NCI-H226 (cell line): ENCODE results near the gene CFAP77.

ENCODE experiments used
- DNase-seq: peaks from one replicate; pipeline ENCODE4 v3.0.0-alpha.2; 2015

Gene CFAP77

DNA sequence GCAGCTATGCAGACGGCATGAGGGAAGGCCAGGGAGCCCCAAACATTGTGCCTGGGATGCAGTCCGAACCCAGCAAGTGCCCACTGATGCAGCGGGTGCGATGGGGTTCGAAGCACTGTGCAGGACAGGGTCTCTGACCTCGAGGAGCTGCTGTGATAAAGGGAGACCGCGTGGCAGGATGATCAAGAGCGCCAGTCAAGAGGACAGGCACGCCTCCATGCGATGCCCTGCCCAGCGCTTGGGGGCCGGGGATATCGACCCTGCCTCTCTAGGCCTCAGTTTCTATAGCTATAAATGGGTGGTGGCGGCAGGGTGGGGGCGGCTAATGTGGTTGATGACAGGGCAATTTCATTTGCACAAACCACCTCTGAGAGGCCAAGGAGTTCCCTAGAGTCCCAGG, 87.7 kb downstream of the CFAP77 start:
- no peak for DNase-seq

DNA sequence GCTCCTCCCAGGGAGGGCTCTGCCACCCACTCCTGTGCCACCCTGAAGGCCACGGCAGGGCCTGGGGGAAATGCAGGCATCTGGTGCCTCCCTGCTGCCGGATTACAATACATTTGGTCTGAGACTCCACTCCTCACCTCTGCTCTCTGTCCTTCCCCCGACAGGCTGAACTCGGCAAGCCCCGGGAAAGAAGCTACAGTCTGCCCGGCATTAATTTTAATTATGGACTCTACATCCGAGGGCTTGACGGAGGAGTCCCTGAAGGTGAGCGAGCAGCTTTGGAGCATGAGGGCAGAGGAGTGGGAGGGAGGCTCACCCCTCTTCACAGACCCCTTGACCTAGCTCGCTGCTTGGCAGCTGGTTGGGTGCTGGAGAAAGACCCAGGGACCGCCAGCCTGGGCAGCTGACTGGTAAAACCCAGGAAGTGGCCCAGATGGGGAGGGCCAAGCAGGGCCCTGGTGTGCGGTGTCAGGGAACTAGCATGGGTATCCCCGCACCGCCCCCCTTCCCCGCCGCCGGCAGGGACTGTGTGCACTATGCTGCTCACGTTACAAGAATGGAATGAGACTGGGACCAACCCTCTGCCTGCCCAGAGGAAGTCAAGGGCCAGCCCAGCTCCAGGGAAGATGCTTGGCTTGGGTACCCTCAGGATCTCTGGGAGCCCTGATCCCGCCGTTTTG, 88.7 kb downstream of the CFAP77 start:
- no peak for DNase-seq

DNA sequence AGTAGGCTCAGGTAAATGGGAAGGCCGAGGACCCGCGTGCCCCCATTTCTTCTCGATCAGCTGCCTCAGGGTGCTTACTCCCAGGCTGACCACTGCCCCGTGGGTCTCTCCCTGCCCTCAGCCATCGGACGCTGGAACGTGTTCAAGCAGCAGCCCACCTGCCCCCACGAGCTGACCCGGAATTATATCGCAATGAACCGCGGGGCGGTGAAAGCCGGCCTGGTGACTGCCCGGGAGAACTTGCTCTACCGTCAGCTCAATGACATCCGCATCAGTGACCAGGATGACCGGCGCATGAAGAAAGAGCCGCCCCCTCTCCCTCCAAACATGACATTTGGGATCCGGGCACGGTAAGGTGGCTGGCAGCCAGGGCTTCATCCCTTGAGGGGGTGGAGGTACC, 89.2 kb downstream of the CFAP77 start:
- no peak for DNase-seq

DNA sequence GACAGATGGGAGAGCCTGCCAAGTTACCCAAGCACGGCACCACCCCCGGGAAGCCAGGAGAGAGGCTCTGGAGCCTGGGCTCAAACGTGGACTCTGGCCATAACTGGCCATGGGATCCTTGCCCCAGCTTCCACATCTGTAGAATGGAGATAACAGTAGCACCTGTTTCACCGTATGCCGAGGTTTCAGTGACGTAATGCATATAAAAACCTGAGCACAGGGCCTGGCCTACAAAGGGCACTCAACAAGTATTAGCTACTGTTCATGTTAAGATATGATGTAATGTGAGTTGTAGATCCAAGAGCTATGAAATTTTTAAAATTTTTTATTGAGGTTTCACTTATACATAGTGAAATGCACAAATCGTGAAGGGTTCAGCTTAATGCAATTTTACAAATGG, 90.2 kb downstream of the CFAP77 start:
- DNase-seq = no peak

DNA sequence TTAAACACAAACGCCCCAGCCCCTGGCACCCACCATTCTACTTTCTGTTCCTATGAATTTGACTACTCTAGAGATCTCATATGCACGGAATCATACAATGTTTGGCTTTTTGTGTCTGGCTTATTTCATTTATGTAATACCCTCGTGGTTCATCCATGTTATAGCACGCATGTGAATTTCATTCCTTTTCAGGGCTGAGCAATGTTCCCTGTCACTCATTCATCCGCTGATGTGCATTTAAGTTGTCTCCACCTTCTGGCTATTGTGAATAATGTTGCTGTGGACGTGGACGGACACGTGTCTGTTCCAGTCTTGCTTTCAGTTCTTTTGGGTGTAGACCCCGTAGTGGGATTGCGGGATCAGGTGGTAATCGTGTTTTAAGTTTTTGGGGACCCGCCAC, 92.5 kb downstream of the CFAP77 start:
- DNase-seq = no peak

DNA sequence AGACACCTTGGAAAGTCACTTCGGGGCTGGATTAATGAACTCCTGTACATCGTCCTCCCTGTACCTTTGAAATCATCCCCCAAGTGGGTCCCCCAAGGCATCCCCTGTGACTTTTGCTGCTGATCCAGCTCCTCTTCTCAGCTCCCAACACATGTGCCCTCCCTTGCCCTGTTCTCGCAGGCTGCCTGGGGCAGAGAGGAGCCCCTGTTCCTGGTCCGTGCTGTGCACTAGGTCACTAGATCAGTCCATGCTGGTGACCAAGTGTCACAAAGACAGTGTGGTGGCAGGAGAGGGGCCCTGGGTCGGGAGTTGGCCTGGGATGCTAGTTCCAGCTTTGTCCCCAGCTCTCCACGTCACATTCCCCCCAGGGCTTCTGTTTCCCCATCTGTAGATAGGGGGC, 93.1 kb downstream of the CFAP77 start:
- no peak for DNase-seq

DNA sequence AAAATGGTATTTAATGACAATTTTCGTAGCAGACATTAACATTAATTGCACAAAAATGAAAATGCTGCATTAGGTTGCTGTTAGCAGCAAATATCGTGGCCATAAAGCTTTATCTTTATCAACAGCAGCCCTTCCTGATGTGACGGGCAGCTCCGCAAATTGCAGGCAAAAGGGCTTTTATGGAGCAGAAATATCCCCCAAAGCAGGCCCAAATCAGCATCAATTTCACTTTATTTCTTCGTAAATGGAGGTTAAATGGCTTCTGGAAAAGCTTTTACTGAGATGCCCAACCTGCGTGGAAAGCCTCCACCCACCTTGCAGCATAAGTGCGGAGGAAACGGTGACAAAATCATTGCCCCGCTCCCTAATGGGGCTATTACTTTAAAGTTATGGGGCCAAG, 94.5 kb downstream of the CFAP77 start:
- DNase-seq = no peak

DNA sequence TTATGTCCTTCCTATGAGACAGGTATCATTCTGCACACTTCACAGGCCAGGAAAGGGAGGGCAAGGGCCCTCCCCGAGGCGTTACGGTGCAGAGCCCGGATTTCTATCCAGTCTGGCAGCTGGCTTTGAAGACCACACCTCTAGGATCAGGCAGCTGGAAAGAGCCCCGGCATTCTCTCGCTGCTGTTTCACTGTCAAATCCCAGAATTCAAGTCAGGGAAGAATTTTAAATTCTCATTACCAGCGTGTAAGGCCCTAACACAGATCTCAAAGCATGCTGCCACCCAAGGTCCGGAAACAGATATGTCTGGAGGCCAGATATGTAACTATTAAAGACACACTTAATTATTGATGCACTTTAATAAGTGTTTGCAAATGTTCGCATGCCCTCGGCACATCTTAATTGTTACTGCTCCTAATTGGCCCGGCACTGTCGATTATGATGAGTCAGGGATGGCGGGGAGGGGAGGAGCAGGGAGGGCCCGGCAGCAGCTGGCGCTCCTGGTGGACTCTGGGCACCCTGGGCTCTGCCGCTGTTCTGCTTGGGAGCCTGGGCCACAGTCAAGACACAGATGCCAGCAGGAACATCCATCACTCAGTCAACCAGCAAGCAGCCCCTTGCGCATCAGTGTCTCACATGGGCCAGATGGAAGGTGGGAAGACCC, 96.1 kb downstream of the CFAP77 start:
- DNase-seq = no peak

DNA sequence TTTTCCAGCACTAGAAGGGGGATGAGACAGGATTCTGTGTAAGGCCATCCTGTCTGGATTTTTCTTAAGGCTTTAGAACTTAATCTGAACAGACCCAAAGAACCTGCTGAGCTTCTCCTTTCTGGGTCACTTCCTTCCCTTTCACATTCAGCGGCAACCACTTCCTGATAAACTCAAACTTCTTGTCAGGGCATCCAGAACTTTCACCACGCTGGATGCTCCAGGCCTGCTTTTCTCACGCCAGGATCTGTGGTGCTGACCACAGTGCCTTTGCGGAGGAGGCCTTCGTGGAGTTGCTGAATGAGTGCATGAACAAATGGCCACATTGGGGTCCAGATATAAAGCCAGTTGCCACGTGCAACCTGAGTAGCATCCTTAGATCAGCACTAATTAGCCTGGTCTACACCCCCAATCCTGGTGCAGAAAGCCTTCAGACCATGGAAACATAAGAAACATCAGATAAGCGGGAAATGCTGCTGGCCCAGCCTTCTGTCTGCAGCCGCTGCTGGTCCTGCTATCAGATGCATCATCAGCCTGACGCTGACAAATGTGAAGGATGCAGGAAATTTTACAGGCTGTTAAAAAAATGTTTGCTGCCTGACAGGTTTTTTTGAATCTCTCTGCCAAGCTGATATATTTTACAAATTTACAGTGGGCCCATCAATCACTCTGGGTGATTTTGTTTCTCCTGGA, 97.1 kb downstream of the CFAP77 start:
- no peak for DNase-seq

DNA sequence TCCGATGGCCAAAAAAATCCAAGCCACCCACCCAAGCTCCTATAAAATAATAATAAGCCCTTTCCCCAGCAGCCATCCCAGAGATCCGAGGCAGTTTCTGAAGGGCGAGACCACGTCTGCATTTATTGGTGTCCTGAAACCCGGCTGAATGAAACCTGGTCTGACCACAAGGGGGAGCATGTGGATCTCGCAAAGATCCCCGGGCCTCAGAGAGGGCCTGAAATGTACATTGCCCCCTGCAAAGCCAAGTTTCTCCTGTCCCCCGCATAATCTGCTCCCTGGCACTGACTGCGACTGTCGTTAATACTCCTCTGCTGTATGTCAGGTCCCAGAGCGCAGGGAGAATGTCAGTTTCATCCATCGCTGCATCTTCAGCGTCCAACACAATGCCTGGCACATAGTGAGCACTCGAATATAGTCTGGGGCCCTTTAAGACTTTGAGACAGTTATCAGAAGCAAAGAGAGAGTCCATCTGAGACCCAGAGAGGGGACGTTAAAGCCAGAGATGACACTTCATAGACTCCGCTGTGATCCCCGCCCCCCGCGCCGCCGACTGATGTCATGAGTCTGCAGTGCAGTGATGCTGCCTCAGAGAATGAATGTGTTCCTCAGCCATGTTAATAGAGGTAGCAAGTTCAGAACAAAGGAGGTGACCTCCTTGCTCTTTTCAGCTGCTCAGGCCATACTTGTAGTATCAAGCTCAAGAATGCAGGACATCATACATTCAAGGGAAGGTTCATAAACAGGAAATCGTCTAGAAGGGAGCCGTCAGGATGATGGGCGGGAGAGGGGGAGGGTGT, 97.9 kb downstream of the CFAP77 start:
- peak; percentile 33 for DNase-seq

DNA sequence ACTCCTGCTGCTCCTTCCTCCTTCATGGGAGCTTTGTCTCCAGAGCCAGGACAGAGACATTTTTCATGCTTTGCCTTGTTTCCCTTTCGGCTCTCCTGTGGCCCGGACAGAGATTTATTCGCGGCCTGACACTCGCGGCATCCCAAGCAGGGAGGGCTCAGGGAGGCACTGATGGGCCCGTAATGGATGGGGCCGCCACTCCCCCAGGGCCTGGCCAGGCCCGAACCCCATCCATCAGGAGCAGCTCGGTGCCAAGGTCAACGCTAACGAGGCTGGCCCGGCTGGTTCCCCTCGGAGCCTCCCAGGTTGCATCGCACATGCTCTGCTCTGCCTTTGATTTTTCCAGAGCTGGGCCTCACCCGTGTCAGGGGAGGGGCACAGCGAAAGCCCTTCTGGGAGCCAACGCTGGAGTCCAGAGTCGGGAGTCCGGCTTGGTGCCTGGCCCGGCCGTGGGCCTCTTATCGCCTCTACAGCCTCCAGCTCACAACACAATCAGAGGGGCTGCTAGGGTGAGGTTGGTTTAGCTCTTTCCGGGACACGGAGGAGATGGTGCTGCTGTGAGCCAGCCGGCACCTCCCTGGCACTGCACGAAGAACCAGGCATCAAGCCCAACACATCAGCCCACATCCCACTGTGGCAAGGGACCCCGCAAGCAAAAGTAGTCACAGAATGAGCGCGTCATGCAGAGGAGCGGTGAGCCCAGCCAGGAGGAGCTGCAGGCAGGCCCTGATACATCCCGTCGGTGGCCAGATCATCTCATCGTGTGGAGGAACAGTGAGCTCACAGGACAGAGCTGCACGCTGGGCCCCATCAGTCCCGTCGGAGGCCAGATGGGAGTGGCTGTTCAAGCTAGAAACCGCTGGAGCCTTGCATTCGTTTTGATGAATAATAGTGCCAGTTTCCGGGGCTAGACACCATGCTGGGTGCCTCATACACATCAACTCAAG, 100.2 kb downstream of the CFAP77 start:
- no peak for DNase-seq

DNA sequence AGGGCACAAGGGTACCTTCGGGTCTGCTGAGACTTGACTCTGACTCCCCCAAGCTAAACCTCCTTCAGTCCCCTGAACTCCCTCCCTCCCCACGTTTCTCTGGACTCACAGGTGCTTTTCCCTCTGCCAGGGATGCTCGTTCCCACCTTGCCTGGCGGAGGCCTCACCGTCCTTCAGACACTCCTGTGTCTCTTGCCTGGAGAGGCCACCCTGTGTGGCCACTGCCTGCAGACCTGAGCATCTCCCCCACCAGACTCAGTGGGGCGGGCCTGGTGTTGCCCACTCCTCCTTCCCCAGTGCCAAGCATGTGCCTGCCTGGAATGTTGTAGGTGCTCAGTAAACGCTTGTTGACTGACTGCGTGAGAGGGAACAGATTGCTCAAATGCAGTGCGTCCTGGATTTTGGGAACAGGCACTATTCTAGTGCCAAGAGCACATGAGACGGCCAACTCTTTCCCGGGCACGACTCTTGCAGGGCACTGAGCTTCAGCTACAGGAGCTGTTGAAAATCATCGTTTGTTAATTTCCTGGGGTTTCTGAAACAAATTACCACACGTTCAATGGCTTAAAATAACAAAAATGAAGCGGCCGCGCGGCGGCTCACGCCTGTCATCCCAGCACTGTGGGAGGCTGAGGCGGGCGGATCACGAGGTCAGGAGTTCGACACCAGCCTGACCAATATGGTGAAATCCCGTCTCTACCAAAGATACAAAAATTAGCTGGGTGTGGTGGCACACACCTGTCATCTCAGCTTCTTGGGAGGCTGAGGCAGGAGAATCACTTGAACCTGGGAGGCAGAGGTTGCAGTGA, 101.4 kb downstream of the CFAP77 start:
- DNase-seq = no peak

DNA sequence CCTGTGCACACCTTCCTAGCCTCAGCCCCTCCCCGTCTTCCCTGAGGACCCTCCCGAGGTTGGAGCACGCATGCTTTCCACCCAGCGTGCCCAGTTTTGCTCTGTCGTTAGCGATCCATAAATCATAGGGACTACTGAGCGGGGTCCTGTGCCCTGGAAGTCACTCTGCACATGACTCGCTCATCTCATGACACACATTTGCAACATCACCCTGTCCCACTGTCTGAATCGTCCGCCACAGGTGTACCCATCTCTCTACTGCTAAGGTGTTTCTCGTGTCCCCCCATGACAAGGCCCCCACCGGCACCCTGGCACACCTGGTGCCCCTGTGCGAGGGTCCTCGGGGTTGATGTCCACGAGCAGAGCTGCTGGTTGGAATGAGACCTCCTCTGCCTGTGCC, 103.4 kb downstream of the CFAP77 start:
- DNase-seq = no peak

DNA sequence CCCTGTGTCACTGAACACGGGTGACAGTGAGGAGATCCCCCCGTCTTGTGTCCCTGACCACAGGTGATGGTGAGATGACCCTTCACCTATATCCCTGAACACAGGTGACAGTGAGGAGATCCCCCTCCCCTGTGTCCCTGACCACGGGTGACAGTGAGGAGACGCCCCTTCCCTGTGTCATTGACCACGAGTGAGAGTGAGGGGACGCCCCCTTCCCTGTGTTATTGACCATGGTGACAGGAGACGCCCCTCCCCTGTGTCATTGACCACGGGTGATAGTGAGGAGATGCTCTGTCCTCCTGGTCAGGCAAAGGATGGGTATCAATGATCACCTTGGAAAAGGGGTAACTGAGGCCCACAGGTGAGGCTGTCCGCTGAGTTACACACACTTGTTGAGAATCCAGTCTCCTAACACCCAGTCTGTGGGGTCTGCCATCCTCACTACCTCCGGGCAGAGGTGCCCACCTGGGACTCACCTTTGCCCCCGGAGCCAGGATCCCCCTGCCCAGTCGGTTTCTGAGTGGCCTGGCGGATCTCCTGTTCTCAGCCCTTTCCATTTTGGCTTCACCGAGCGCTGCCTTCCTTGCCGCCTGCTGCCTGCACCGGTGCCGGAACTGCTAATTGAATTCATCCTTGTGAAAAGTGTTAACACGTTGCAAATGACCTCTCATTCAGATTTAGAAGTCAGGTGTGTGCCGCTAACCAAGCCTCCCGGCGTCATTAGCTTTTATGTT, 104.2 kb downstream of the CFAP77 start:
- DNase-seq = no peak

DNA sequence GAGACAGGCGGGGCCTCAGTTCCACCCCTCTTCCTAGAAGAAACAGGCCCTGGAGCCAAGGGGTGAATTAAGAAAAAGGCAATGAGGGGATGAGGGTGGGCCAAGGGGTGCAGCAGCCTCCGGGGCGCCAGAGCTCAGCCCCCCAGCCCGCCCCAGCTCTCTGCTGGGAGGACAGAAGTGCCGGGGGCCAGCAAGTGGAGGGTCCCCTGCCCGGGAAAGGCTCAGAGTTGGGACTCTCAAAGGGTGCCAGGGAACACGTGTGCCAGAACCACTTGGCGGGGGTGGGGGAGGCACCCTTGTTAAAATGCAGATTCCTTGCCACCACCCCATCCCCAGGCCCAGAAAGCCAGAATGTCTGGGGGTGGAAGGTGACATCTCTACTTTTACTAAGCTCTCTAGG, 104.8 kb downstream of the CFAP77 start:
- DNase-seq = no peak

DNA sequence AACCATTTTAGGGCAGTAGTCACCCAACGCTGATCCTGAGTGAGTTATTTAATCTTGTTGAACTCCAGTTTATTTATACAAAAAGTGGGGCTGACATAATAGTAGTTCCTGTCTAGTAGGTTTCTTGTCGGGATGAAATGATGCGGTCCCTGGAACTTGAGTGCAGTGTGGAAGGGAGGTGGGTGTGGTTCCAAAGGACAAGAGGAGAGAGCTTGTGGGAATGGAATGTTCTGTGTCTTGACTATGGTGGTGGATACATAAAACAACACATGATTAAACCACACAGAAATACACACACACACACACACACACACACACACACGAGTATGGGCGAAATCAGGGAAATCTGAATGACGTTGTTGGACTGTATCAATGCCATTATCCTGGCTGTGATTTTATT, 106.3 kb downstream of the CFAP77 start:
- no peak for DNase-seq

DNA sequence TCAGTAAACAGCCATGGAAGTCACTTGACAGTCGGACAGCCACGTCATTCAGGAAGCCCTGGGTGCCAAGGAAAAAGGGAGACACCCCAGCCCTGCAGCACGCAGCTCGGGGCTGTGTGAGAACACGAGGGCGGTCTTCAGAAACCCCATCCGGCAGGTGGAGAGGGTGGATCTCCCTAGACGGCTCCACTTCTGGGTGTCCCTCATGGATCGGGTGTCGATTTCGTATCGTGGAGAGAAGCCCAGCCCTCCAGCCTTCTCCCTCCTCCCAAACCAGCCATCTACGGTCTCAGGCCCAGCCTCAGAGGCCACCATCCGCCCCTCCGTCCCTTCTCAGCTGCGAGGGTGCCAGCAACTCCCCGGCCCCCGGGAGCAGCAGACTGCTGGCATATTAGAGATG, 106.9 kb downstream of the CFAP77 start:
- no peak for DNase-seq

DNA sequence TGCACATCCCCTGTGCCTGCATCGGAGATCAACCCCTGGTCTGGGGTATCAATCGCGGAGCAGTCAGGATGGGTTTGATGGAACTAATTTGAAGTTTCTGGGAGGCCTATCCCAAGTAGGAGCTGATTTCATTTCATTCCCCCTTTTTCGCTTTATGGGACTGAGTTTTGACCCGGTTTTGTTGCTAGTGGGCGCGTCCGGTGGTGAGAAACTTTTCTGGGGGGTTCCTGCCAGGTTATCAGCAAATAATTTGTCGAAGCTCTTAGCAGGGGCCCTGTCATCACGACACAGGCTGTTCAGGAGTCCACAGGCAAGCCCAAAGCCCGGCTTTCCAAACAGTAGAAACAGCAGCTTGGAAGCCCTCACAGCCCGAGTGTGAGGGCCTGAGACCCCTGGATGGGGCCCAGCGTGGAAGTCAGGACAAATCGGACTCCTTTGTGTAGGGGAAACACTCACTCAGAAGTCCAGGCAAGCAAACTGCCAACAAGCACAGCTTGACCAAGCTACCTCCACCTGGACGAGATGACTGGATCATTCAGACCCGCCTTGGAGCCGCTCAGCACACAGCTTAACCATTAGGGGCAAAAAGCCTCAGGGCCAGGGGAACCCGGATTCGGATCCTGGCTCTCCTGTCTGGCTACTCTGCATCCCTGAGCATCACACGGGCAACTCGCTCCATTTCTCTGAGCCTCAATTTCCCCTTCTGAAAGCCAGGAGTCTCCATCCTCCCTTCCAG, 108.0 kb downstream of the CFAP77 start:
- DNase-seq = no peak

DNA sequence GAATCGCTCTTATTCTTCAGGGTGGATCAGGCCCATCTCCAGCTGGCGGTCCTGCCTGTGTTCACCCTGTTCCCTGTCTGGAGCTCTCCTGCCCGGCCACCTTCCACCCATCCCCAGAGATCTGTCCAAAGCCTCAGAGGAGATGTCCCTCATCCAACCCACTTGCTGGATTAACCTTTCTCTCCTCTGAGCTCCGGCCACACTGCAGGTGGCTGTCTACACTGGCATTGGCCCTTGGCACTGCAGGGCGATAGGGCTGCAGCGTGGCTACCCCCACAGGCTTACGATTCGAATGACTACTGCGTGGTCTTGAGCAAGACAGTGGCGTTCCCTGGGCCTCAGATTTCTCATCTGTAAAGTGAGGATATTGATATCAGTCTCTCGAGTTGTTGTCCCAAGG, 108.6 kb downstream of the CFAP77 start:
- no peak for DNase-seq

DNA sequence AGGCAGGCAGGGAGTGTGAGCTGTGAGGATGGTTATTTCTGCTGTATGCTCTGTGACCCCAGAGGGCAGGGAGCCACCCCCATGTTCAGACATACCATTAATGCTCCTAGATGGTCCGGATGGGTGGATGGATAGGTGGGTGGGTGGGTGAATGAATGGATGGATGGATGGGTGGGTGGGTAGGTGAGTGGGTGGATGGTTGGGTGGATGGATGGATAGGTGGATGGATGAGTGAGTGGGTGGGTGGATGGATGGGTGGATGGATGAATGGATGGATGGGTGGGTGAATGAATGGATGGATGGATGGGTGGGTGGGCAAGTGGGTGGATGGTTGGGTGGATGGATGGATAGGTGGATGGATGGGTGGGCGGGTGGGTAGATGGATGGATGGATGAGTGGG, 109.0 kb downstream of the CFAP77 start:
- DNase-seq = no peak
